Effector memory CD8-positive, alpha-beta T cell (primary cell): ENCODE data around the gene TRABD2B.
A peak's percentile ranks its signal among the peaks of the same experiment; 100 is the strongest.

Experiments
- ATAC-seq: fragments of 150-1000 bp; cut with Tn5 transposase; replicated peaks from 2 replicates; pipeline ENCODE4 v1.10.0; 2021; ENCODE audit warnings: mild to moderate bottlenecking, moderate library complexity
- DNase-seq, 3 experiments: peaks; one replicate each; pipeline ENCODE4 v3.0.0; 2021
- H3K27ac Mint-ChIP-seq, 2 donors: one replicate each; pipeline ENCODE4 v1.8.0; 2022; ENCODE audit warnings: mild to moderate bottlenecking in 2 of 2, mixed read lengths in 2 of 2, moderate library complexity in 2 of 2
- H3K27me3 Mint-ChIP-seq, 2 donors: one replicate each; pipeline ENCODE4 v1.8.0; 2022; ENCODE audit warnings: mixed read lengths in 2 of 2
- H3K36me3 Mint-ChIP-seq: one replicate; pipeline ENCODE4 v1.8.0; 2022; ENCODE audit warnings: mild to moderate bottlenecking, moderate library complexity, mixed read lengths; ENCODE audit not compliant: insufficient read depth
- H3K4me1 Mint-ChIP-seq, 2 donors: one replicate each; pipeline ENCODE4 v1.8.0; 2022; ENCODE audit warnings: low read depth in 2 of 2, mixed read lengths in 2 of 2
- H3K4me3 Mint-ChIP-seq, 2 donors: one replicate each; pipeline ENCODE4 v1.8.0; 2022; ENCODE audit warnings: mild to moderate bottlenecking in 2 of 2, mixed read lengths in 2 of 2, moderate library complexity in 2 of 2
- H3K9me3 Mint-ChIP-seq, 2 donors: one replicate each; pipeline ENCODE4 v1.8.0; 2022; ENCODE audit warnings: mixed read lengths in 2 of 2

TRABD2B gene

GRCh38 chr1:48007047-48007446 is 9.9 kb upstream of the TRABD2B start:
- H3K27me3 Mint-ChIP-seq = peaks cover 0 to 14% of the 10 kb centered on the region in 2 donors
- no peaks in the 10 kb centered on the region for H3K36me3 Mint-ChIP-seq
- no peaks in the 10 kb centered on the region for H3K9me3 Mint-ChIP-seq
- H3K4me3 Mint-ChIP-seq = no peak overlapping the region
- H3K4me1 Mint-ChIP-seq = no peaks in the 10 kb centered on the region
- ATAC-seq (no peak), DNase-seq (no peak)
- no peak overlapping the region for H3K27ac Mint-ChIP-seq

DNA sequence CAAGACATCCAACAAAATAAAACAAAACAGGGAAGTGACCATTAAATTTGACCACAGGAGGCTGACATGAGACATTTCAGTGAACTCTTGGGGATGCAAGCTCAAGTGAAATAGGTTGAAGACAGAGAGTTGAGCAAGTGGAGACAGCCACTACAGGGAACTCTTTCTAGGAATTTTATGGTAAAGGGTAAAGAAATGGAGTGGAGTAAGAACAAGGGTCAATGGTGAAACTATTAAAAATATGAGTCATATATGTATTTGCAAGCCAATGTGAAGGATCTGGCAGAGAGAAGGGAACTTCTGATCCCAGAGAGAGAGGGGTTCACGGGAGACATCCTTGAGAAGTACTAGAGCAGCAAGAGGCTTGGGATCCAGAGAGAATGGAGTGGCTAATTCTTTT is 9.1 kb upstream of the TRABD2B start:
- ATAC-seq = no peak
- no peak for DNase-seq
- H3K27ac Mint-ChIP-seq = no peak overlapping the region
- no peaks in the 10 kb centered on the region for H3K9me3 Mint-ChIP-seq
- no peaks in the 10 kb centered on the region for H3K4me1 Mint-ChIP-seq
- peaks cover 0 to 17% of the 10 kb centered on the region in 2 donors for H3K27me3 Mint-ChIP-seq
- H3K4me3 Mint-ChIP-seq = no peak overlapping the region
- no peaks in the 10 kb centered on the region for H3K36me3 Mint-ChIP-seq

GRCh38 chr1:48005253-48006117 is 8.3 kb upstream of the TRABD2B start:
- Mint-ChIP-seq H3K9me3 (no peaks in the 10 kb centered on the region), H3K4me1 (no peaks in the 10 kb centered on the region), H3K36me3 (no peaks in the 10 kb centered on the region), H3K4me3 (no peak overlapping the region), H3K27ac (no peak overlapping the region), H3K27me3 (peaks cover 0 to 14% of the 10 kb centered on the region in 2 donors)
- ATAC-seq (no peak), DNase-seq (no peak)

GRCh38 chr1:48003741-48004531 is 6.8 kb upstream of the TRABD2B start:
- Mint-ChIP-seq H3K4me3 (no peak overlapping the region), H3K27ac (no peak overlapping the region), H3K4me1 (no peaks in the 10 kb centered on the region), H3K9me3 (no peaks in the 10 kb centered on the region), H3K27me3 (peaks cover 12 to 24% of the 10 kb centered on the region in 2 donors), H3K36me3 (no peaks in the 10 kb centered on the region)
- DNase-seq = no peak
- no peak for ATAC-seq

DNA sequence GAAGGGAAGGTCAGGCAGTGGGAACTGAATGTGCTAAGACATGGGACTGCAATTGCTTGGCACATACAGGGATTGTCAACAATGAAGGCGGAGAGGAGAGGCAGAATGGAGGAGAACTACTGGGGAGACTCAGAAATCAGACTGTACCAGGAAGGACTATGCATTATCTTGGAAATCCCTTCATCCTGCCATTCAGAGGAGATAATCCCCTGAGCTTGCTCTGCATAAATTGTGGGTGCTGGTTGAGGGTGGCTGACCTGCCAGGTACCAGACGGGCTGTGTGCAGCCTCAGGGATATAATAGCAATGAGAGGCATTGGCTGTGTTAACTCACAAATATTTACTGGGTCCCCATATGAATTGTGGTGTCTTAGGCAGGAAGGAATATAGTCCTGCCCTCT is 5.0 kb upstream of the TRABD2B start:
- no peak for ATAC-seq
- Mint-ChIP-seq H3K27me3 (peaks cover 26 to 38% of the 10 kb centered on the region in 2 donors), H3K4me3 (no peak overlapping the region), H3K4me1 (no peaks in the 10 kb centered on the region), H3K27ac (no peak overlapping the region), H3K9me3 (no peaks in the 10 kb centered on the region), H3K36me3 (no peaks in the 10 kb centered on the region)
- no peak for DNase-seq

- Mint-ChIP-seq H3K4me3 (no peak overlapping the region), H3K9me3 (no peaks in the 10 kb centered on the region), H3K36me3 (no peaks in the 10 kb centered on the region), H3K4me1 (no peaks in the 10 kb centered on the region), H3K27ac (no peak overlapping the region), H3K27me3 (peaks cover 26 to 38% of the 10 kb centered on the region in 2 donors)
- no peak for DNase-seq
- ATAC-seq = no peak
Measured at GRCh38 chr1:48001696-48002095, 4.5 kb upstream of the TRABD2B start.

DNA sequence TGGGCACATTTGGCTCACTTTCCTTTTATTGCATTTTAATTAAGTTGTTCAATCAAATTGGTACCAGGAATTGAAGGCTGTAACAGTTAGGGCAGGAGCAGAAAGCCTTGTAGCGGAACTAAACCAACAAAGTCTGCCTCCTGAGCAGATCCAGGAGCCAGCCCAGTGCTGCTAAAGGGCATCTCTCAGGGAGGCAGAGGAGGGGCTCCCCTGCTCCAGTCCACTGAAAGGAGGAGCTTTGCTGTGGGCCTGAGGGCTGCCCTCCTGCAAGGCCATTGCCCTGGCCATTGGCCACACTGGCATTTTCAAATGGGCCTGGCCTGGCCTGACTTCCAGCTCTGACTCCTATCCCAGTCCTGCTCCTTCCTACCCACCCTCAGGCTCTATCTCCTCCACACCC is 3.7 kb upstream of the TRABD2B start:
- no peak for DNase-seq
- no peak overlapping the region for H3K4me3 Mint-ChIP-seq
- no peaks in the 10 kb centered on the region for H3K36me3 Mint-ChIP-seq
- peaks cover 4 to 5% of the 10 kb centered on the region in 2 donors for H3K4me1 Mint-ChIP-seq
- no peak for ATAC-seq
- H3K9me3 Mint-ChIP-seq = no peaks in the 10 kb centered on the region
- H3K27ac Mint-ChIP-seq = no peak overlapping the region
- H3K27me3 Mint-ChIP-seq = peaks cover 34 to 44% of the 10 kb centered on the region in 2 donors

DNA sequence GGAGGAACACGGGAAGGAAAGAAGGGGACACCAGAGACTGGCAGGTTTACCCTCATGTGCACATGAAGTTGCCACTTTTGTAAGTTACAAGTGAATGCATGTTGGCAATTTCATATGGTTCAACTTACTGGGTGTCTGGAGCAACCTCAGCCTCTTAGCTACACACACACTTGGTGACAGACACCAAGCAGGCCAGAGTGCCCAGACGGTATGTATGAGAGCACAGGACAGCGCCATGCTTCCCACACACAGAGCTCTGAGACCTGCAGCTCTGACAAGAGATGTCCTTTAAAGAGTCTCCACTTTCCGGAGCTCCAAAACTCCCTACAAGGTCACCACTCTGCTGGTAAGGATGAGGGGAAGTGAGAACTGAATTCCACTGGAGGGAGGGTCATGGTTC is 1.9 kb upstream of the TRABD2B start:
- Mint-ChIP-seq H3K27ac (no peak overlapping the region), H3K27me3 (peaks cover 52 to 59% of the 10 kb centered on the region in 2 donors), H3K9me3 (no peaks in the 10 kb centered on the region), H3K36me3 (no peaks in the 10 kb centered on the region), H3K4me3 (no peak overlapping the region), H3K4me1 (peaks cover 7% of the 10 kb centered on the region in 2 donors)
- DNase-seq (no peak), ATAC-seq (no peak)

GRCh38 chr1:47998396-47998990 is 1.3 kb upstream of the TRABD2B start:
- DNase-seq (no peak), ATAC-seq (no peak)
- Mint-ChIP-seq H3K36me3 (no peaks in the 10 kb centered on the region), H3K9me3 (no peaks in the 10 kb centered on the region), H3K4me3 (no peak overlapping the region), H3K27me3 (peaks cover 58 to 62% of the 10 kb centered on the region in 2 donors), H3K27ac (no peak overlapping the region), H3K4me1 (peaks cover 7% of the 10 kb centered on the region in 2 donors)

GRCh38 chr1:47996406-47997226 is 569 bp downstream of the TRABD2B start:
- no peak for ATAC-seq
- H3K27me3 Mint-ChIP-seq = peaks cover 66 to 77% of the 10 kb centered on the region in 2 donors
- H3K27ac Mint-ChIP-seq = no peak overlapping the region
- H3K4me3 Mint-ChIP-seq = peak overlapping the region; percentile 42 to 64
- no peaks in the 10 kb centered on the region for H3K36me3 Mint-ChIP-seq
- no peaks in the 10 kb centered on the region for H3K9me3 Mint-ChIP-seq
- H3K4me1 Mint-ChIP-seq = peaks cover 7% of the 10 kb centered on the region in 2 donors
- DNase-seq = no peak

DNA sequence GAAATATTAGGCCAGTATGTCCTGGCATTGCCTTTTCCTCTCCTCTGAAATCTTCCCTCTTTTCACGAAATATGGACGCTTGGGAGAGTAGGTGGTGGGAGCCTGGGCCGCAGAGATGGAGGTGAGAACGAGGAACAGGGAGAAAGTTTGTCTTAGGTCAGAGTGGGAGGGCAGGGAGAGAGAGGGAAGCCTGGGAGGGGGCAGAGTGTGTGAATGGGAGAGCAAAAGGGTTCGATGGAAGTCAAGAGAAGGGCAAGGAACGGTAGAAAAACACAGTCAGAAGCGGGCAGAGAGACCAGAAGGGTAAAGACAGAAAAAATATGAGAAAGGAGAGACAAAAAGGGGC is 1.2 kb downstream of the TRABD2B start:
- Mint-ChIP-seq H3K27me3 (peaks cover 70 to 83% of the 10 kb centered on the region in 2 donors), H3K36me3 (no peaks in the 10 kb centered on the region), H3K27ac (no peak overlapping the region), H3K4me1 (peaks cover 7% of the 10 kb centered on the region in 2 donors), H3K9me3 (no peaks in the 10 kb centered on the region), H3K4me3 (peak overlapping the region; percentile 42 to 64)
- no peak for ATAC-seq
- no peak for DNase-seq

- no peak overlapping the region for H3K27ac Mint-ChIP-seq
- ATAC-seq (no peak), DNase-seq (no peak)
- H3K27me3 Mint-ChIP-seq = peaks cover 73 to 88% of the 10 kb centered on the region in 2 donors
- peak overlapping the region; percentile 42 to 64 for H3K4me3 Mint-ChIP-seq
- peaks cover 7% of the 10 kb centered on the region in 2 donors for H3K4me1 Mint-ChIP-seq
- H3K9me3 Mint-ChIP-seq = no peaks in the 10 kb centered on the region
- no peaks in the 10 kb centered on the region for H3K36me3 Mint-ChIP-seq
Measured at GRCh38 chr1:47995306-47996050, 1.7 kb downstream of the TRABD2B start.
